ENCODE results near the gene TMEM114.

Gene TMEM114

DNA sequence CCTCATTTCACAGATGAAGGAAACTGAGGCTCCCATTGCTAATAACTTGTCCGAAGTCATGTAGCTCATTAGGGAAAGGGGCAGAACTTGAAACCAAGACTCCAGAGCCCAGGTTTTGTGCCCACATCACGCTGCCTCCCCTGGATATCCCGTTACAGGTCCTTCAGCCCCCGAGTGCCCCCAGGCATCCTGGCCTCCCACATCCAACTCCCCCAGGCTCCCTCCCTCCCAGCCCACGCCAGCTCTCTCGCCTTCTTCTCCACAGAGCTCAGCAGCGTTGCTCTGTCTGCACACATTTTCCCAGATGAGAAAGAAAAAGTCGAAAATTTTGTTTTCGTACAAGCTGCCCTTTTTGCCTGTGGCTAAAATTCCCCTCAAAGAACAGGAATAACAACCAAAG lies 16.9 kb upstream of the TMEM114 start:
- no peak overlapping the region for H3K27ac Mint-ChIP-seq
- peaks cover 19% of the 10 kb centered on the region for H3K27me3 Mint-ChIP-seq (ENCODE audit: low read depth)
- peaks cover 3% of the 10 kb centered on the region for H3K9me3 Mint-ChIP-seq
- TF ChIP-seq, protein P1, sequence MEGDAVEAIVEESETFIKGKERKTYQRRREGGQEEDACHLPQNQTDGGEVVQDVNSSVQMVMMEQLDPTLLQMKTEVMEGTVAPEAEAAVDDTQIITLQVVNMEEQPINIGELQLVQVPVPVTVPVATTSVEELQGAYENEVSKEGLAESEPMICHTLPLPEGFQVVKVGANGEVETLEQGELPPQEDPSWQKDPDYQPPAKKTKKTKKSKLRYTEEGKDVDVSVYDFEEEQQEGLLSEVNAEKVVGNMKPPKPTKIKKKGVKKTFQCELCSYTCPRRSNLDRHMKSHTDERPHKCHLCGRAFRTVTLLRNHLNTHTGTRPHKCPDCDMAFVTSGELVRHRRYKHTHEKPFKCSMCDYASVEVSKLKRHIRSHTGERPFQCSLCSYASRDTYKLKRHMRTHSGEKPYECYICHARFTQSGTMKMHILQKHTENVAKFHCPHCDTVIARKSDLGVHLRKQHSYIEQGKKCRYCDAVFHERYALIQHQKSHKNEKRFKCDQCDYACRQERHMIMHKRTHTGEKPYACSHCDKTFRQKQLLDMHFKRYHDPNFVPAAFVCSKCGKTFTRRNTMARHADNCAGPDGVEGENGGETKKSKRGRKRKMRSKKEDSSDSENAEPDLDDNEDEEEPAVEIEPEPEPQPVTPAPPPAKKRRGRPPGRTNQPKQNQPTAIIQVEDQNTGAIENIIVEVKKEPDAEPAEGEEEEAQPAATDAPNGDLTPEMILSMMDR (IDR thresholded peaks at IDR 0.05; ENCODE audit: unreplicated experiment in 3 of 3), result no peak
- no peaks in the 10 kb centered on the region for H3K4me1 Mint-ChIP-seq
- no peaks in the 10 kb centered on the region for H3K36me3 Mint-ChIP-seq (ENCODE audit: low read depth)
- no peak overlapping the region for H3K4me3 Mint-ChIP-seq

DNA sequence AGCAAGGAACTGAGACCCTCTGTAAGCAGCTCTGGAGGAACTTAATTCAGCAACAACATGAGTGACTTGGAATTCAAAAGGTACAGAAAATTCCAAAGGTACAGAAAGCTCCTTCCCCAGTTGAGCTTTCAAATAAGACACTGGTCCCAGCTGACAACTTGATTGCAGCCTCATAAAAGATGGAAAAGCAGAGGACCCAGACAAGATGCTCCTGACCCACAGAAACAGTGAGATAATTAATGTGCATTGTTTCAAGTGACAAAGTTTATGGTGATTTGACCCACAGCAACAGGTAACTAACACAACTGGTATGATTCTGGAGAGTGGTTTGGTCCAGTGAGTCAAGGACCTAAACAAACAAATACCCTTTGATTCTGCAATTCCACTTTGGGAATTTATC lies 15.2 kb upstream of the TMEM114 start:
- H3K36me3 Mint-ChIP-seq (ENCODE audit: low read depth), result no peaks in the 10 kb centered on the region
- H3K4me1 Mint-ChIP-seq, result no peaks in the 10 kb centered on the region
- TF ChIP-seq, protein P1 (IDR thresholded peaks at IDR 0.05; ENCODE audit: unreplicated experiment in 3 of 3), result no peak
- H3K4me3 Mint-ChIP-seq, result no peak overlapping the region
- peaks cover 9% of the 10 kb centered on the region for H3K27me3 Mint-ChIP-seq (ENCODE audit: low read depth)
- H3K27ac Mint-ChIP-seq, result no peak overlapping the region
- H3K9me3 Mint-ChIP-seq, result peaks cover 5% of the 10 kb centered on the region

DNA sequence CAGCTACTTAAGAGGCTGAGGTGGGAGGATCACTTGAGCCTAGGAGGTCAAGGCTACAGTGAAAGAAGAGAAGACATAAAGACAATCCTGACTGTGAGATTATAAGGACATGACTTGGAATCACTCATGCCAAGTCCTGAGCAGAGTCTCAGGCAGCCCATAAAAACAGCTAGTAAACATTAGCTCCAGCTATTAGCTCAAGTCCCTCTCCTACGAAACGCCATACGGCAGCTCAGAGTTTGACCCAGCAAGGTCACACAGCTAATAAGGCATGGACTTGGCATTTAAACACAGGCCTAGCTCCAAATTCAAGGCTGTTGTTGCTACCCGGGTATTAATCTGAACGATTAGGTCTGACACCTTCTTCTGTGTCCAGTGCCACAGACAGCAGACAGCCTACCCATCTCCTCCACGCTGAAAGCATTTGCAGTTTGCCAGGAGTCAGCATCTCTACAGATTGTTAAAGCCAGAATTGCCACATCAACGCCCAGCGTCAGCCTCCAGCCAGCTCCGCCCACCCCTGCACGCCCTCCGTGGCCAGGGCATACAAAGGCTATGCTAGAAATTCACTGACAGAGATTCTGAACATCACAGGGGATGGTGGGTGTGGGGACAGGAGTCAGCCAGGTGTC lies 9.9 kb upstream of the TMEM114 start:
- H3K27me3 Mint-ChIP-seq (ENCODE audit: low read depth), result peaks cover 10% of the 10 kb centered on the region
- TF ChIP-seq, protein P1 (IDR thresholded peaks at IDR 0.05; ENCODE audit: unreplicated experiment in 3 of 3), result no peak
- H3K4me1 Mint-ChIP-seq, result no peaks in the 10 kb centered on the region
- no peaks in the 10 kb centered on the region for H3K36me3 Mint-ChIP-seq (ENCODE audit: low read depth)
- peaks cover 6% of the 10 kb centered on the region for H3K9me3 Mint-ChIP-seq
- H3K27ac Mint-ChIP-seq, result peak overlapping the region in 1 of 3 experiments; percentile 38
- H3K4me3 Mint-ChIP-seq, result no peak overlapping the region

DNA sequence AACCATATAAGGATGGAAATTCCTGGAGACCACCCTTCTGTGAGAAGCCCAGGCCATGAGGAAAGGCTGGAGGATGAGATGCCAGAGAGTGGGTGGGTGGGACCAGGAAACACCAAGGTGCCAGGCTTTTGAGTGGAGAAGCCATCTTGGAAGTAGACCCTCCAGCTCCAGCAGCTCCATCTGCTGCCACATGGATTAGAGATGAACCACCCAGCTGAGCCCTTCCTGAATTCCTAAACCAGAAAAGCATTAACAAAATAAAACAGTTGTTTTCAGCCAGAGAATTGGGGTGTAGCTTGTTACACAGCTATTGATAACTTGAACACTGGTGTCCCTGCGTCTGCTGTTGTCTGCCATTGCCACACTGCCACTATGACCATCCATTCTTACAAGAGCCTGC lies 6.3 kb upstream of the TMEM114 start:
- Mint-ChIP-seq H3K4me1 (no peaks in the 10 kb centered on the region), H3K9me3 (peaks cover 4% of the 10 kb centered on the region), H3K36me3 (ENCODE audit: low read depth) (no peaks in the 10 kb centered on the region), H3K27ac (no peak overlapping the region), H3K27me3 (ENCODE audit: low read depth) (peaks cover 10% of the 10 kb centered on the region), H3K4me3 (no peak overlapping the region)
- TF ChIP-seq, protein P1 (IDR thresholded peaks at IDR 0.05; ENCODE audit: unreplicated experiment in 3 of 3), result no peak

DNA sequence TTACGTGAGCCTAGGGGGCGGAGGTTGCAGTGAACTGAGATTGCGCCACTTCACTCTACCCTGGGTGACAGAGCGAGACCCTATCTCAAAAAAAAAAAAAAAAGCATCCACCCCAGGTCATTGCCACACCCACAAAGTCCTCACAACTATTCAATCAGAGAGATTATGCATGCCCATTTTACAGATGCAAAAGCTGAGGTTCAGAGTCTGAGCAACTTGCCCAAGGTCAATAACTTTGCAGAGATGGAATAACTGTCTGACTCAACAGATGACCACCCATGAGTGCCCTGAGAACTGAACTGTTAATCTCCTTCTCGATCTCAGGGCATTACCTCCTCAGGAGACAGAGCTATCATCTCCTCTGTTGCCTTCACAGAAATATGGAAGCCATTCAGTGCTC lies 5.5 kb upstream of the TMEM114 start:
- H3K27ac Mint-ChIP-seq, result no peak overlapping the region
- TF ChIP-seq, protein P1 (IDR thresholded peaks at IDR 0.05; ENCODE audit: unreplicated experiment in 3 of 3), result no peak
- no peak overlapping the region for H3K4me3 Mint-ChIP-seq
- peaks cover 10% of the 10 kb centered on the region for H3K27me3 Mint-ChIP-seq (ENCODE audit: low read depth)
- peaks cover 4% of the 10 kb centered on the region for H3K9me3 Mint-ChIP-seq
- no peaks in the 10 kb centered on the region for H3K36me3 Mint-ChIP-seq (ENCODE audit: low read depth)
- H3K4me1 Mint-ChIP-seq, result no peaks in the 10 kb centered on the region

DNA sequence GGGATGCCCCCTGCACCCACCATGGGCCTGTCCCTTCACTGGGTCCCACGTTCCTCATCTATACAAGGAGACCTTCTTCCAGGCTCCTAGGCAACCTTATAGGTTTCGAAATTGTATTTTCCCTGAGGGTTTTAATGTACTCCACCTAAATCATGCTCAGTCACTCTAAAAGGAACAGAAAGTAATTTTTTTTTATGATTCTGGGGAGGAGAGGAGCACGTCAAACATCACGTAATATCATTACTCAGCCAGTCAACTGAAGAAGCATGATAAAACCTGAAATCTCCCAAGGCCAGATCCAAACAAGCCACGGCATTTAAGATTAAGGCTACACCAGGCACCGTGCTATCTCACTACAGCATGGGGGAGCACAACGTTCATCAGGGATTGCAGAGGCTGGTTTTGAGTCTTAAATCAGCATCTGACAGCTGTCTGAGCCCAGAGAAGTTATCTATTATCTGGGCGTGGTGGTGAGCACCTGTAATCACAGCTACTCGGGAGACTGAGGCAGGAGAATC lies 3.9 kb upstream of the TMEM114 start:
- Mint-ChIP-seq H3K27me3 (ENCODE audit: low read depth) (peaks cover 13% of the 10 kb centered on the region), H3K27ac (no peak overlapping the region), H3K36me3 (ENCODE audit: low read depth) (no peaks in the 10 kb centered on the region), H3K4me1 (no peaks in the 10 kb centered on the region), H3K4me3 (no peak overlapping the region), H3K9me3 (peaks cover 4% of the 10 kb centered on the region)
- TF ChIP-seq, protein P1 (IDR thresholded peaks at IDR 0.05; ENCODE audit: unreplicated experiment in 3 of 3), result no peak
